HepG2 (cell line): ENCODE data around the gene SARNP. TPM values are rescaled to one million over a fixed set of nuclear protein-coding genes. Genes with fewer than 3 reads are reported as not detected.

Experiments used
- ARID5B ChIP-seq: IDR thresholded peaks from 2 replicates; pipeline ENCODE4 v1.4.0; 2020; ENCODE audit warnings: mild to moderate bottlenecking, missing genetic modification reagents
- FOSL1 ChIP-seq: sonication (generic); formaldehyde crosslinking; IDR thresholded peaks from 2 replicates; pipeline ENCODE4 v1.9.0; 2021; ENCODE audit warnings: missing genetic modification reagents, borderline replicate concordance
- GABPA ChIP-seq, 2 experiments: IDR thresholded peaks; 2 replicates each; pipeline ENCODE4 v1.6.1; 2011 to 2016; ENCODE audit warnings: low read depth in 2 of 2, low read length in 1 of 2, missing biosample characterization in 1 of 2, missing genetic modification characterization in 1 of 2
- GATAD2A ChIP-seq: IDR thresholded peaks from 2 replicates; pipeline ENCODE4 v1.6.1; 2016
- HMG20A ChIP-seq: IDR thresholded peaks from 2 replicates; pipeline ENCODE4 v1.6.1; 2016; ENCODE audit warnings: borderline replicate concordance
- JUNB ChIP-seq: sonication (generic); formaldehyde crosslinking; IDR thresholded peaks from 2 replicates; pipeline ENCODE4 v1.8.0; 2022; ENCODE audit warnings: missing genetic modification reagents, mild to moderate bottlenecking, borderline replicate concordance
- JUND ChIP-seq: sonication (generic); formaldehyde crosslinking; IDR thresholded peaks from 2 replicates; pipeline ENCODE4 v1.8.0; 2022; ENCODE audit warnings: mild to moderate bottlenecking, missing genetic modification reagents
- MAFK ChIP-seq, 2 experiments: IDR thresholded peaks in 1 of 2; conservative IDR thresholded peaks in 1 of 2; 2 replicates each; pipeline ENCODE4 v1.6.1; 2011; ENCODE audit warnings: improper control_type of control experiment in 2 of 2, low read length in 2 of 2
- MXI1 ChIP-seq: IDR thresholded peaks from 3 replicates; pipeline ENCODE4 v1.6.1; 2012; ENCODE audit warnings: low read depth, low read length, inconsistent platforms, borderline replicate concordance
- NR1H2 ChIP-seq: sonication (generic); formaldehyde crosslinking; IDR thresholded peaks from 2 replicates; pipeline ENCODE4 v1.8.1; 2022; ENCODE audit warnings: low read depth, missing genetic modification reagents, borderline replicate concordance
- ZNF652 ChIP-seq: IDR thresholded peaks from 2 replicates; pipeline ENCODE4 v1.6.1; 2016; ENCODE audit warnings: low read depth, borderline replicate concordance
- polyA plus RNA-seq, 8 experiments: library from polyadenylated mRNA; depleted of rRNA in 3 of 8; stranded (reverse) in 7 of 8; unstranded in 1 of 8; fragments of >200 nt; fragmentation: Illumina TruSeq in 4 of 8; extraction: Trizol in 4 of 8; gene quantifications; 2 replicates each; pipeline versions ENCODE4 v1.2.1 to v1.2.3, GENCODE V29; 2011 to 2016; ENCODE audit warnings: low read depth in 4 of 8, missing spikeins in 1 of 8, mixed read lengths in 1 of 8; ENCODE audit not compliant: insufficient read depth in 1 of 8
- total RNA-seq, 5 experiments: library from RNA; depleted of rRNA; stranded (reverse); fragments of >200 nt; fragmentation: Illumina TruSeq; extraction: Trizol; gene quantifications; 2 replicates each; pipeline ENCODE4 v1.2.3, GENCODE V29; 2016; ENCODE audit warnings: low read depth in 1 of 5
- TF ChIP-seq, protein P1 (sequence below): sonication (generic); formaldehyde crosslinking; IDR thresholded peaks from 2 replicates; pipeline ENCODE4 v1.8.1; 2022; ENCODE audit warnings: mild to moderate bottlenecking, missing genetic modification reagents
- TF ChIP-seq, protein P2 (sequence below): sonication (generic); formaldehyde crosslinking; IDR thresholded peaks from 2 replicates; pipeline ENCODE4 v1.4.0; 2020; ENCODE audit warnings: missing genetic modification reagents
- TF ChIP-seq, protein P3 (sequence below): sonication (generic); formaldehyde crosslinking; IDR thresholded peaks from 2 replicates; pipeline ENCODE4 v1.4.0; 2020; ENCODE audit warnings: missing genetic modification reagents

The SARNP gene
- total and polyA plus RNA-seq, 2 of the 13 experiments (the other 11 are each of a cell fraction or from before 2014, with no cell fraction given): 59.0 to 95.4 TPM

- no peak for TF ChIP-seq GABPA (IDR thresholded peaks at IDR 0.05; ENCODE audit: low read depth, low read length)
- 0 out of 2 replicates have a peak, but pooled peaks have one; percentile 9 for TF ChIP-seq GABPA (CRISPR knock-in tag; IDR thresholded peaks at IDR 0.05; ENCODE audit: low read depth)
- TF ChIP-seq, protein P1, sequence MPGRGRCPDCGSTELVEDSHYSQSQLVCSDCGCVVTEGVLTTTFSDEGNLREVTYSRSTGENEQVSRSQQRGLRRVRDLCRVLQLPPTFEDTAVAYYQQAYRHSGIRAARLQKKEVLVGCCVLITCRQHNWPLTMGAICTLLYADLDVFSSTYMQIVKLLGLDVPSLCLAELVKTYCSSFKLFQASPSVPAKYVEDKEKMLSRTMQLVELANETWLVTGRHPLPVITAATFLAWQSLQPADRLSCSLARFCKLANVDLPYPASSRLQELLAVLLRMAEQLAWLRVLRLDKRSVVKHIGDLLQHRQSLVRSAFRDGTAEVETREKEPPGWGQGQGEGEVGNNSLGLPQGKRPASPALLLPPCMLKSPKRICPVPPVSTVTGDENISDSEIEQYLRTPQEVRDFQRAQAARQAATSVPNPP (CRISPR knock-in tag): no peak
- TF ChIP-seq JUND: peak; percentile 40; the same call in 1 of the 2 replicates
- TF ChIP-seq, protein P2, sequence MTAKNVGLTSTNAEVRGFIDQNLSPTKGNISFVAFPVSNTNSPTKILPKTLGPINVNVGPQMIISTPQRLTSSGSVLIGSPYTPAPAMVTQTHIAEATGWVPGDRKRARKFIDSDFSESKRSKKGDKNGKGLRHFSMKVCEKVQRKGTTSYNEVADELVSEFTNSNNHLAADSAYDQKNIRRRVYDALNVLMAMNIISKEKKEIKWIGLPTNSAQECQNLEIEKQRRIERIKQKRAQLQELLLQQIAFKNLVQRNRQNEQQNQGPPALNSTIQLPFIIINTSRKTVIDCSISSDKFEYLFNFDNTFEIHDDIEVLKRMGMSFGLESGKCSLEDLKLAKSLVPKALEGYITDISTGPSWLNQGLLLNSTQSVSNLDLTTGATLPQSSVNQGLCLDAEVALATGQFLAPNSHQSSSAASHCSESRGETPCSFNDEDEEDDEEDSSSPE (CRISPR knock-in tag): no peak
- 0 out of 2 replicates have a peak, but pooled peaks have one; percentile 13 for TF ChIP-seq ARID5B
- TF ChIP-seq HMG20A: no peak
- peak; percentile 43; the same call in 1 of the 2 replicates for TF ChIP-seq FOSL1
- TF ChIP-seq NR1H2: no peak
- TF ChIP-seq MAFK (conservative IDR thresholded peaks at IDR 0.05 in 1 of 2, IDR thresholded peaks at IDR 0.05 in 1 of 2; ENCODE audit: low read length in 2 of 2): no peak
- 0 out of 2 replicates have a peak, but pooled peaks have one; percentile 18 for TF ChIP-seq GATAD2A (CRISPR knock-in tag)
- TF ChIP-seq, protein P3, sequence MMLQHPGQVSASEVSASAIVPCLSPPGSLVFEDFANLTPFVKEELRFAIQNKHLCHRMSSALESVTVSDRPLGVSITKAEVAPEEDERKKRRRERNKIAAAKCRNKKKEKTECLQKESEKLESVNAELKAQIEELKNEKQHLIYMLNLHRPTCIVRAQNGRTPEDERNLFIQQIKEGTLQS (CRISPR knock-in tag): peak; percentile 68
- peak; percentile 97 for TF ChIP-seq ZNF652 (CRISPR knock-in tag)
- no peak for TF ChIP-seq MXI1
- peak; percentile 25; the same call in 1 of the 2 replicates for TF ChIP-seq JUNB
These were observed 25.3 kb upstream of the SARNP start, which contains the start of gene MMP19 (continued) for GRCh38 chr12:55842681-55843429.
